Measurements from ENCODE around the gene WT1.

- TF ChIP-seq CTCF (IDR thresholded peaks at IDR 0.05) = no peak
- TF ChIP-seq EP300 (IDR thresholded peaks at IDR 0.05) = no peak
Measured at GRCh38 chr11:32435511-32435941, at the start of gene WT1.
